HT-29 (cell line): ENCODE data around the gene SMIM31. TPM values are rescaled to one million over a fixed set of nuclear protein-coding genes. Genes with fewer than 3 reads are reported as not detected.

Source experiments
- DNase-seq: peaks from one replicate; pipeline ENCODE4 v3.0.0-alpha.2; 2015; ENCODE audit warnings: low spot score
- small RNA-seq: library from RNA; depleted of rRNA; stranded (forward); fragments of <200 nt; gene quantifications from one replicate; pipeline ENCODE3, GENCODE V24; 2014
- total RNA-seq: library from RNA; depleted of rRNA; stranded (reverse); fragments of >200 nt; shearing (Covaris generic); gene quantifications from 2 replicates; pipeline ENCODE4 v1.2.3, GENCODE V29; 2014; rRNA removed

SMIM31 gene
- total RNA-seq, 1 experiment from 2014 or later = 0.25 TPM

GRCh38 chr4:164783976-164784375 lies 30.0 kb downstream of the SMIM31 start:
- no peak for DNase-seq

GRCh38 chr4:164789047-164789446 lies 35.1 kb downstream of the SMIM31 start:
- DNase-seq = no peak

- no peak for DNase-seq
Measured at GRCh38 chr4:164790249-164790648, 36.3 kb downstream of the SMIM31 start.

- DNase-seq = no peak
Measured at GRCh38 chr4:164799410-164799809, 45.5 kb downstream of the SMIM31 start.

- DNase-seq = no peak
Measured at GRCh38 chr4:164800786-164801185, 46.9 kb downstream of the SMIM31 start.

- no peak for DNase-seq
Measured at GRCh38 chr4:164802301-164802901, 48.5 kb downstream of the SMIM31 start.

- DNase-seq = no peak
Measured at GRCh38 chr4:164803702-164804101, 49.8 kb downstream of the SMIM31 start.

- DNase-seq = no peak
Measured at GRCh38 chr4:164807611-164808010, 53.7 kb downstream of the SMIM31 start.

GRCh38 chr4:164813554-164813953 lies 59.6 kb downstream of the SMIM31 start:
- DNase-seq = no peak

- no peak for DNase-seq
Measured at GRCh38 chr4:164815711-164816110, 61.8 kb downstream of the SMIM31 start.

- DNase-seq = no peak
Measured at GRCh38 chr4:164819366-164819765, 65.4 kb downstream of the SMIM31 start.

- no peak for DNase-seq
Measured at GRCh38 chr4:164821711-164822110, 67.8 kb downstream of the SMIM31 start.

GRCh38 chr4:164824581-164824980 lies 70.7 kb downstream of the SMIM31 start:
- DNase-seq = no peak

- DNase-seq = no peak
Measured at GRCh38 chr4:164828955-164829354, 75.0 kb downstream of the SMIM31 start.

GRCh38 chr4:164846566-164846965 lies 92.6 kb downstream of the SMIM31 start:
- DNase-seq = no peak

GRCh38 chr4:164847016-164847415 lies 93.1 kb downstream of the SMIM31 start:
- no peak for DNase-seq

GRCh38 chr4:164847967-164848649 lies 94.2 kb downstream of the SMIM31 start:
- no peak for DNase-seq

Small RNAs within 50 kb of the gene (small RNA-seq; reads per million reads assigned to genes)
- not detected for gene RNU6-668P

Other genes starting within 250 kb of the SMIM31 start
- gene APELA, start 123.0 kb downstream of the SMIM31 start, total RNA-seq = not detected in 2 replicates
- gene TRIM61, start 223.5 kb downstream of the SMIM31 start, total RNA-seq = not detected in 2 replicates